GM12873 (cell line): Measurements from ENCODE around the gene ZNRD2.
A peak's percentile ranks its signal among the peaks of the same experiment; 100 is the strongest.

Experiments
- TF ChIP-seq, protein P1 (sequence below): IDR thresholded peaks from 2 replicates; pipeline ENCODE4 v1.5.1; 2012; ENCODE audit warnings: low read depth, mild to moderate bottlenecking, moderate library complexity, low read length, control low read depth; ENCODE audit not compliant: insufficient read depth; ENCODE audit errors: missing control alignments

Gene ZNRD2

DNA sequence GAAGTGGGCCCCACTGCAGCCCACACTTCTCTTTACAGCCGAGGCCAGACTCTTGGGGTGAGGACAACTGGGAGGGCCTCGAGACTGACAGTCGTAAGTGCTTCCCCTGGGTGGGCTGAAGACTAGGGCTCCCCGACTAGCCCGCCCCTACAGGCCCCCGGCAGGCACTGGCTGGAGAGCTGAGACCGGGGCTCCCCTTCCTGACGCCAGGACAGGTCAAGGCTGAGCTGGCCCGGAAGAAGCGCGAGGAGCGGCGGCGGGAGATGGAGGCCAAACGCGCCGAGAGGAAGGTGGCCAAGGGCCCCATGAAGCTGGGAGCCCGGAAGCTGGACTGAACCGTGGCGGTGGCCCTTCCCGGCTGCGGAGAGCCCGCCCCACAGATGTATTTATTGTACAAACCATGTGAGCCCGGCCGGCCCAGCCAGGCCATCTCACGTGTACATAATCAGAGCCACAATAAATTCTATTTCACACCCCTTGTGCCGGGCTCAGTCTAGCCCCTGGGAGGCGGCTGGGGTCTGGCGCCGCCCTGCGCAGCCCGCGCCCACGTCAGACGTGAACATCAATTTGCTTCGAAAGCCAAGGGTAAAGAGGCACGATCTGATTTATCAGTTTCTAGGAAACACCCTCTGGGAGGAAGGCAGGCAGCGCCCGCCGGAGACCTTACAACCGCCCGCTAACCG is 31.9 kb upstream of the ZNRD2 start:
- TF ChIP-seq, protein P1, sequence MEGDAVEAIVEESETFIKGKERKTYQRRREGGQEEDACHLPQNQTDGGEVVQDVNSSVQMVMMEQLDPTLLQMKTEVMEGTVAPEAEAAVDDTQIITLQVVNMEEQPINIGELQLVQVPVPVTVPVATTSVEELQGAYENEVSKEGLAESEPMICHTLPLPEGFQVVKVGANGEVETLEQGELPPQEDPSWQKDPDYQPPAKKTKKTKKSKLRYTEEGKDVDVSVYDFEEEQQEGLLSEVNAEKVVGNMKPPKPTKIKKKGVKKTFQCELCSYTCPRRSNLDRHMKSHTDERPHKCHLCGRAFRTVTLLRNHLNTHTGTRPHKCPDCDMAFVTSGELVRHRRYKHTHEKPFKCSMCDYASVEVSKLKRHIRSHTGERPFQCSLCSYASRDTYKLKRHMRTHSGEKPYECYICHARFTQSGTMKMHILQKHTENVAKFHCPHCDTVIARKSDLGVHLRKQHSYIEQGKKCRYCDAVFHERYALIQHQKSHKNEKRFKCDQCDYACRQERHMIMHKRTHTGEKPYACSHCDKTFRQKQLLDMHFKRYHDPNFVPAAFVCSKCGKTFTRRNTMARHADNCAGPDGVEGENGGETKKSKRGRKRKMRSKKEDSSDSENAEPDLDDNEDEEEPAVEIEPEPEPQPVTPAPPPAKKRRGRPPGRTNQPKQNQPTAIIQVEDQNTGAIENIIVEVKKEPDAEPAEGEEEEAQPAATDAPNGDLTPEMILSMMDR, result no peak

- TF ChIP-seq, protein P1, result no peak
These were observed 31.1 kb upstream of the ZNRD2 start for GRCh38 chr11:65538915-65539743.

DNA sequence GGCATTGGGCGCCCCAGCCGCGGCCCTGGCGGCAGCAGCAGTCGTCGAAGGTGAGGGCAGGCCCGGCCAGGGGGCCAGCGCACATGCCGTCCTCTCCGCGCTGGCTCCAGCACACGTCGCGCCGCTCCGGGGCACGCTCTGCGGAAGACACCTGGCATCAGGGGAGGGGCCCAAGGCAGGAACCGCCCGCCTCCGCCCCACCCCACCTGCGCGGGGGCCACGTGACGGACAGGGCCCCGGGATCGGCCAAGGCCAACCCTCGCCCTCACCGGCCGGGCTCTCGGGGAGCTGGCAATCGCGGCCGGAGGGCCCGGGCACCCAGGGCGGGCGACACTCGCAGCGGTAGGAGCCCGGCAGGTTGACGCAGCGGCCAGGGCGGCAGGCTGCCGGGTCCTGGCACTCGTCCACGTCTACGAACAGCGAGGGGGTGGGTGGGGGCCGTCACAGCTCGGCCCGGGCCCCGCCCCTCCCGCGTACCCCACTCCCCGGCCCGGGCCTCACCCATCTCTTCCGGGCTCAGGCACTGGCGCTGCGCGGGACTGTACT is 30.5 kb upstream of the ZNRD2 start:
- TF ChIP-seq, protein P1, result no peak

DNA sequence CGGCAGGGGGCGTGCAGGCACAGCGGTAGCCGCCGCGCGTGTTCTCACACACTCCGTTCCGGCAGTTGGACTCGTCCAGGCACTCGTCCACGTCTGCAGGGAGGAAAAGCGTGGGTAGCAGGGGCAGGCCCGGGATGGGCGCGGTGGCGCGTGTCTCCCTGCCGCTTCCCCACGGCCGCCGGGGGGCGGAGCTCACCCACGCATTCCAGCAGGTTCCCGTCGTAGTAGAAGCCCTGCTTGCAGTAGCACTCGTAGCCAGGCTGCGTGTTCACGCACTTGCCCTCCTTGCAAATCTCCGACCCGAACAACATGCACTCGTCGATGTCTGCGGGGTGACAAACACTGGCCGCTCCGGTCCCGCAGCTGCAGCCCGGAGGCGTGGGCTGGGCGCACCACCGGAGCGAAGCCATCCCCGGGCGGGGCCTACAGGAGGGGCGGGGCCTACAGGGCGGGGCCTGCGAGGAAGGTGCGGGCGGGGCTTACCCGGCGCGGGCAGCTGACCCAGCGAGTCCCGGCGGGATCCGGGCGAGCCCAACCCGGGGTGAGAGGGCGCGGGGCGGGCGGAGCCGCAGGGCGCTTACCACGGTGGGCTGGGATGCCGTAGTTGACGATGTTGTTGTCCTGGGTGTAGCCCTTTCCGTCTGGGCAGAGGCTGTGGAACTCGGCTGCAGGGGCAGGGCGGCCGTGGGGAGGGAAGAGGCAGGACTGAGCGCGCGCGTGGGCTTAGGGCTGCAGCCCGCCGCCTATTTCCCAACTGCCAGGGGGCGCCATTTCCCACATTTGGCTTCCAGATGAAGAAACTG is 29.8 kb upstream of the ZNRD2 start:
- TF ChIP-seq, protein P1, result peak; percentile 80

DNA sequence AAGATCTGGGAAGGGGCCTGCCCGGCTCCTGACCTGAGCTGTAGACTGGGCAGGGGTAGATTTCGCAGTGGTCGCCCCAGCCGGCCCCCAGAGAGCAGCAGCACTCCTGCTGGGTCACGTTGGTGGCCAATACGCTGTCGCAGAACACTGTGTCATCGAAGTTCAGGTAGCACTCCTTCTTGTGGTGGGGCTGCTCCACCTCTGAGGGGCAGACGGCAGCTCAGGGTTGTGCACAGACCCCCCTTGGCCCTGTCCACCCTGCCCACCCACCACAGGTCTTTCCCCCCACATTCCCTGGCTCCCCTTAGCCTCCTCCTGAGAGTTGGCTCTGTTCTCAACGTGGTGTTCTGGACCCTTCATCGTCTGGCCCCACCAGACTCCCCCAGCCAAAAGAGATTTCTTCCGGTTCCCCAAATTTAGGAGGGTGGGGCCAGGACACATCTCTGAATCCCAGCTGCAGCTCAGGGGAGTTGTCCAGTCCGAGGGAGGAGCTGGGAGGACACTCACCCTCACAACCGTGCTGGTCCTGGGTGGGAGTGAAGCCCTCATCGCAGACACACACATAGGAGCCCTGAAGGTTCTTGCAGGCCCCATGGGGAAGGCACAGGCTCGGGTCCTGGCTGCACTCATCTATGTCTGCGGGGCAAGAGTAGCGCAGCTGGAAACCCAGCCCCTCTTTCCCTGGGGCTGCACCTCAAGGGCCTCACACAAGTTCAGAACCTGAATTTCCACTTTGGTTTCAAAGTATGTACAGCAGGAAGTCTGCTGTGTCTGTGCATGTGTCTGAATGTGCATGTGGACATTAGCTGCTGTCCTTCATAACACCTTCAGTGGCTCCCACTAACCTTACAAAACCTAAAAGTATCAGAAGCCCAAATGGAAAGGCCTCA is 28.9 kb upstream of the ZNRD2 start:
- TF ChIP-seq, protein P1, result no peak

DNA sequence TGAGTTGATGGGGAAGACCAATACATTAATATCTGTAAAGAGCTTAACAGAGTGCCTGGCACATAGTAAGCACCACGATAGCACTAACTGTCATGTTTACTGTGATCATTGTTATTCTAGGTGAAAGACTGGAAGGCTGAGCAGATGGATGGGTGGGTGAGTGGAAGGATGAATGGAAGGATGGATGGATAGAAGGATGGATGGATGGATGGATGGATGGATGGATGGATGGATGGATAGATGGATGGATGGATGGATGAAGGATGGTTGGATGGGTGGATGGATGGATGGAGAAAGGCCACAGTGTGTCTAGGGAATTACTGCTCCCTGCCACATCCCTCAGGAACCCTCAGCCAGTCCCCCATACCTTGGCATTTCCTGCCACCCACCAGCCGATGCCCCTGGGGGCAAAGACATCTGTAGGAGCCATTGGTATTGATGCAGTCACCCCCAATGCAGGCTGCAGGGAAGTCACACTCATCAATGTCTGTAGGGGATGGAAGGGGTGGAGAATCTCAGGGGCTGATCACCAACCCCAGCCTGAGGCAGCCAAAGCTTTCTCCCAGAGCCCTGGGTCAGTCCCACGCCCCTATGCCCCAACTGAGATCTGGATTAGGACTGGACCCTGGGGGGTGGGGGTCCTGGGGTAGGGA is 27.4 kb upstream of the ZNRD2 start:
- TF ChIP-seq, protein P1, result no peak
